ENCODE data around the gene CELSR3. TPM values are rescaled to one million over a fixed set of nuclear protein-coding genes. Genes with fewer than 3 reads are reported as not detected.

The CELSR3 gene
- total RNA-seq, 1 experiment from 2014 or later = 1.1 TPM

DNA sequence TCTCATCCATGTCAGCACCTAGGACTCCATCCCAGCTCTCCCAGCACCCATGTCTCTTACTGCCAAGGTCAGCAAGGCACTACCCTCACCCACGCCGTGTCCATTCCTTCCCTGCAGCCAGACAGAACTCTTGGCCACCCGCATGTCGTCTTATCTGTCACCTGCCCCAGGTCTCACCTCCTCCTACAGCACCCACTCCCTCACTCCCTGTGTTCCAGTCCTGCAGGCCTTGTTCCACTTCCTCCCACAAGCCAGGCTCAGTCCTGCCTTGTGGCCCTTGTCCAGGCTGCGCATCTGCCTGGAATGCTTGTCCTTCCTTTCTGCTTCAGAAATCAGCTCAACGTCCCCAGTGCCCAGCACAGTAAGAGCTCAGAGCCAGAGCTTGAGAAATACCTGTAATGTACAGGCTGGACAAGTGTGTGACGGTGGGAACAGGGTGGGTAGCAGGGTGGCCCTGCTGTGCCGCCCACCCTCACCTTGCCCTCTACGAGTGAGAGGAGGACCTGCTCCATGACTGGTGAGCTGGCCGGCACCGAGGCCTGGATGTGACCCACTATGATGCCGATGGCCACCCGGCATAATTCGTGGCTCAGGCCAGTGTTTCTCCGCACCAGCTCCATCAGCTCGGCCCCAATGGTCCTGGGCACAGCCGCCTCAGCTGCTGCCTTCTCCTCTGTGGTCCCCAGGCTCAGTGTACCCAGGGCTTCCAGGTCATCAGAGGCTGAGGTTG is 18.3 kb upstream of the CELSR3 start:
- no peak overlapping the region for H3K9ac ChIP-seq (ENCODE audit: low read length)

DNA sequence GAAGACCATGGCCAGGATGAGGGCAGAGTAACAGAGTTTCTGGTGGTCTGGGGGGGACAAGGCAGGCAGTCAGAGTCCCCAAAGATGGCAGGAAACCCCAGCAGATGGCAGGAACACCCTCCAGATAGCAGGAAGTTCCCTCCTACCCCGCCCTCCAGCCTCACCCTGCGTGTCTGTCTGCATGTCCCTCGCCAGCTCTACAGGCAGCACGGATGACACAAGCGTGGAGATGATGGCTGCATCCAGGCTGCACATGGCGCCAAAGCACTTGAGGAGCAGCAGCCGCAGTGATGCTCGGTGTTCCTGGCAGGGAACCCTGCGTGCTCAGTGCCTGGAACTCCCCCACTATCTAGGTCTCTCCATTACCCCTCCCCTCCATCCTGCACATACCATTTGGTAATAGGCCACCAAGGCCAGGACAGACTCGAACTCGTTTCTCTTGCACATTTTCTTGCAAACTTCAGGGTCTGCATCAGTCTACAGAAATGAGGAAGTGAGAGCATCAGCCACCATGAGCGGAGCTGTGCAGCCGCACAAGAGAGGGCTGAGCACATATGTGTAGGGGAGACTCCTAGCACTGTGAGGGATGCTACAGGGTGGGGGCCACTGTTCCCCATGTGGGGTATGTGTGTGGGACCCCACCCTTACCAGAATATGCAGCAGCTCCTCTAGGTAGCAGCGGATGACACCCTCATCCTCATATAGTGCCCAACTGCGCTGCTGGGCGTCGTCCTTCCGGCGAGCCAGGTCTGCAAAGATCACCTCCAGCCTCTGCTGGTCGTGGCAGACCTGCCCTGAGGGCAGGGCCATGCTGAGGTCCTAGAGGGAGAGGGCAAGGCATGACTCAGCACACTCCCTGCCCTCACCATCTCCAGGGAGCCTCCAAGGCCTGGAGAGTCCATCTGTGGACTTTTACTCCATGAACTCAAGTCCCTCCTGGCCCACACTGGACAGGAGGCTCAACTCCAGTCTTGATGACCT is 17.0 kb upstream of the CELSR3 start:
- BruUV-seq (replicated peaks) = no TSS peak
- Histone ChIP-seq H3K36me3 (ENCODE audit: low read depth, low read length) (peaks cover 52% of the 10 kb centered on the region), H3K9me3 (ENCODE audit: low read length) (no peaks in the 10 kb centered on the region), H3F3A (ENCODE audit: low read length, unreplicated experiment) (no peaks in the 10 kb centered on the region), H3K9ac (ENCODE audit: low read length) (no peak overlapping the region), H3K4me3 (ENCODE audit: low read length) (no peak overlapping the region), H3K27ac (ENCODE audit: low read length) (no peak overlapping the region), H3K4me1 (ENCODE audit: insufficient read depth, low read length) (peaks cover 18% of the 10 kb centered on the region), H3K9me2 (replicated peaks; ENCODE audit: low read length) (no peaks in the 10 kb centered on the region), H4K20me1 (ENCODE audit: low read length) (0 out of 2 replicates have a peak, but pooled peaks cover 4% of the 10 kb centered on the region), H3K4me2 (ENCODE audit: low read length) (no peak overlapping the region), H2AFZ (ENCODE audit: low read length) (no peak overlapping the region), H3K79me2 (ENCODE audit: low read length) (peaks cover 22% of the 10 kb centered on the region), H3K27me3 (ENCODE audit: low read length) (no peaks in the 10 kb centered on the region)
- ChIA-PET POLR2A (ENCODE audit: unreplicated experiment) (no interaction called here), CTCF (no interaction called here)
- intact Hi-C loops (cut with micrococcal nuclease) = loop anchor here (5.0 kb wide), 1 partner anchor 117 kb away; the partner anchor contains the start of gene UCN2
- ATAC-seq (no peak), DNase-seq (no peak)
- TF ChIP-seq EZH2 (IDR thresholded peaks at IDR 0.05; ENCODE audit: low read length, unreplicated experiment) = no peak
- TF ChIP-seq, protein P1, sequence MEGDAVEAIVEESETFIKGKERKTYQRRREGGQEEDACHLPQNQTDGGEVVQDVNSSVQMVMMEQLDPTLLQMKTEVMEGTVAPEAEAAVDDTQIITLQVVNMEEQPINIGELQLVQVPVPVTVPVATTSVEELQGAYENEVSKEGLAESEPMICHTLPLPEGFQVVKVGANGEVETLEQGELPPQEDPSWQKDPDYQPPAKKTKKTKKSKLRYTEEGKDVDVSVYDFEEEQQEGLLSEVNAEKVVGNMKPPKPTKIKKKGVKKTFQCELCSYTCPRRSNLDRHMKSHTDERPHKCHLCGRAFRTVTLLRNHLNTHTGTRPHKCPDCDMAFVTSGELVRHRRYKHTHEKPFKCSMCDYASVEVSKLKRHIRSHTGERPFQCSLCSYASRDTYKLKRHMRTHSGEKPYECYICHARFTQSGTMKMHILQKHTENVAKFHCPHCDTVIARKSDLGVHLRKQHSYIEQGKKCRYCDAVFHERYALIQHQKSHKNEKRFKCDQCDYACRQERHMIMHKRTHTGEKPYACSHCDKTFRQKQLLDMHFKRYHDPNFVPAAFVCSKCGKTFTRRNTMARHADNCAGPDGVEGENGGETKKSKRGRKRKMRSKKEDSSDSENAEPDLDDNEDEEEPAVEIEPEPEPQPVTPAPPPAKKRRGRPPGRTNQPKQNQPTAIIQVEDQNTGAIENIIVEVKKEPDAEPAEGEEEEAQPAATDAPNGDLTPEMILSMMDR (conservative IDR thresholded peaks at IDR 0.05; ENCODE audit: low read depth, low read length) = no peak
- TF ChIP-seq EZH2phosphoT487 (IDR thresholded peaks at IDR 0.05; ENCODE audit: borderline replicate concordance, low read length) = no peak

More for the DNA sequence above, 18.3 kb upstream of the CELSR3 start:
- no TSS peak for BruUV-seq (replicated peaks)
- no peak overlapping the region for H3K4me2 ChIP-seq (ENCODE audit: low read length)
- ChIA-PET POLR2A (ENCODE audit: unreplicated experiment) (no interaction called here), CTCF (no interaction called here)
- no peak overlapping the region for H3K4me3 ChIP-seq (ENCODE audit: low read length)
- TF ChIP-seq EZH2 (IDR thresholded peaks at IDR 0.05; ENCODE audit: low read length, unreplicated experiment) = no peak
- DNase-seq (no peak), ATAC-seq (no peak)
- no peaks in the 10 kb centered on the region for H3K9me3 ChIP-seq (ENCODE audit: low read length)
- 0 out of 2 replicates have a peak, but pooled peaks cover 4% of the 10 kb centered on the region for H4K20me1 ChIP-seq (ENCODE audit: low read length)
- H2AFZ ChIP-seq (ENCODE audit: low read length) = no peak overlapping the region
- H3K27me3 ChIP-seq (ENCODE audit: low read length) = no peaks in the 10 kb centered on the region
- peaks cover 30% of the 10 kb centered on the region for H3K79me2 ChIP-seq (ENCODE audit: low read length)
- H3K36me3 ChIP-seq (ENCODE audit: low read depth, low read length) = peaks cover 49% of the 10 kb centered on the region
- no peaks in the 10 kb centered on the region for H3F3A ChIP-seq (ENCODE audit: low read length, unreplicated experiment)
- H3K9me2 ChIP-seq (replicated peaks; ENCODE audit: low read length) = no peaks in the 10 kb centered on the region
- H3K27ac ChIP-seq (ENCODE audit: low read length) = no peak overlapping the region
- intact Hi-C loops (cut with micrococcal nuclease) = loop anchor here (5.0 kb wide), 1 partner anchor 119 kb away; the partner anchor contains the start of gene UCN2
- H3K4me1 ChIP-seq (ENCODE audit: insufficient read depth, low read length) = peaks cover 20% of the 10 kb centered on the region

DNA sequence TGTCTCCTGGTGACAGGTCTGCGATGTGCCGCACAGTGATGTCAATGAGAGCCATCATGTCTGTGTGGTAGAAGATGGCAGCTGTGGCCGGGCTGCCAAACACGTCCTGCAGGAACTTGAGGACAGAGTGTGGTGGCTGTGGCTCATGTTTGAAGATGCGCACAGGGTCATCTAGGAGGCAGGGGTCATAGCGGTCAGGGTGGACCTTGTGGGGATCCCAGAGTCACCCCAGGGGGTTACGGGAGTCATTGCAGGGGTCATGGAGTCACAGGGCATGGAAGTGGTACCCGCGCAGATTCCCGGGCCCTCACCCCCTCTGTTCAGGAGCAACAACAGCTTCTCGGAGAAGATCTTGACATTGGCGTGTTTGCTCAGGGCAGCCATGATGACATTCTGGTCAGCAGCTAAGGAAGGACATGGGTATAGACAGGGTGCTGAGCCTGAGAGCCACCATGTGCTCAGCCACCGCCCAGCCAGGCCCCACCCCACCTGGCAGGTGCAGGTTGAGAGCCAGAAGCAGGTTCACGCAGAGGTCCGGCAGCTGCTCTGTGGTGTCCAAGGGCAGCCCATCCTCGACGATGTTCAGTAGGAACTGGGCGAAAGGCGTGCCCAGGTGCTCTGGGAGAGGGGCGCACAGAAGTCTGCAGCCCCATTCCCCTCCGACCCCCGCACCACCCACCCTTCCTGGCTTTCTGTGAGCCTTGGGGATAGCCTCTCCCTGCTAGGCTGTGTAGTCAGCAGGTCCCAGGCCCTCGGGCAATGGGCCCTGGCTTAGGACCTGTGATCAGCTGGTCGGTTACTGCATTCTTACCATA is 16.1 kb upstream of the CELSR3 start:
- peaks cover 12% of the 10 kb centered on the region for H3K79me2 ChIP-seq (ENCODE audit: low read length)
- no peaks in the 10 kb centered on the region for H3K9me2 ChIP-seq (replicated peaks; ENCODE audit: low read length)
- peaks cover 9% of the 10 kb centered on the region for H3K4me1 ChIP-seq (ENCODE audit: insufficient read depth, low read length)
- TF ChIP-seq, protein P1 (conservative IDR thresholded peaks at IDR 0.05; ENCODE audit: low read depth, low read length) = no peak
- TF ChIP-seq EZH2phosphoT487 (IDR thresholded peaks at IDR 0.05; ENCODE audit: borderline replicate concordance, low read length) (no peak), EZH2 (IDR thresholded peaks at IDR 0.05; ENCODE audit: low read length, unreplicated experiment) (no peak)
- H3K9me3 ChIP-seq (ENCODE audit: low read length) = no peaks in the 10 kb centered on the region
- ChIA-PET CTCF (no interaction called here), POLR2A (ENCODE audit: unreplicated experiment) (no interaction called here)
- H2AFZ ChIP-seq (ENCODE audit: low read length) = no peak overlapping the region
- H3K27ac ChIP-seq (ENCODE audit: low read length) = no peak overlapping the region
- DNase-seq (no peak), ATAC-seq (no peak)
- H3K4me3 ChIP-seq (ENCODE audit: low read length) = no peak overlapping the region
- no peak overlapping the region for H3K4me2 ChIP-seq (ENCODE audit: low read length)
- no peak overlapping the region for H3K9ac ChIP-seq (ENCODE audit: low read length)
- no peaks in the 10 kb centered on the region for H3F3A ChIP-seq (ENCODE audit: low read length, unreplicated experiment)
- 0 out of 2 replicates have a peak, but pooled peaks cover 4% of the 10 kb centered on the region for H4K20me1 ChIP-seq (ENCODE audit: low read length)
- intact Hi-C loops (cut with micrococcal nuclease) = no loop called here
- H3K36me3 ChIP-seq (ENCODE audit: low read depth, low read length) = peaks cover 57% of the 10 kb centered on the region
- no peaks in the 10 kb centered on the region for H3K27me3 ChIP-seq (ENCODE audit: low read length)
- BruUV-seq (replicated peaks) = no TSS peak

All from PC-3 (cell line).